ENCODE data around the gene SCAANT1.

The SCAANT1 gene

GRCh38 chr3:63896332-63897030, 15.7 kb downstream of the SCAANT1 start:
- no peak for DNase-seq

- no peak for DNase-seq
These were observed 16.6 kb downstream of the SCAANT1 start for GRCh38 chr3:63895422-63896189.

GRCh38 chr3:63892773-63893352, 19.3 kb downstream of the SCAANT1 start:
- DNase-seq: no peak

- DNase-seq: no peak
These were observed 20.7 kb downstream of the SCAANT1 start for GRCh38 chr3:63891518-63891917.

- no peak for DNase-seq
These were observed 25.3 kb downstream of the SCAANT1 start for GRCh38 chr3:63886858-63887257.

GRCh38 chr3:63880653-63881052, 31.5 kb downstream of the SCAANT1 start:
- no peak for DNase-seq

- no peak for DNase-seq
These were observed 33.7 kb downstream of the SCAANT1 start for GRCh38 chr3:63878394-63879060.

GRCh38 chr3:63877737-63878393, 34.3 kb downstream of the SCAANT1 start:
- DNase-seq: no peak

GRCh38 chr3:63876260-63876659, 35.9 kb downstream of the SCAANT1 start:
- DNase-seq: no peak

- no peak for DNase-seq
These were observed 36.7 kb downstream of the SCAANT1 start for GRCh38 chr3:63875510-63875909.

- DNase-seq: no peak
These were observed 37.4 kb downstream of the SCAANT1 start for GRCh38 chr3:63874769-63875168.

GRCh38 chr3:63872135-63872924, 39.9 kb downstream of the SCAANT1 start:
- DNase-seq: no peak

- no peak for DNase-seq
These were observed 41.6 kb downstream of the SCAANT1 start for GRCh38 chr3:63870615-63871005.

- DNase-seq: no peak
These were observed 42.1 kb downstream of the SCAANT1 start for GRCh38 chr3:63869940-63870614.

- DNase-seq: no peak
These were observed 45.0 kb downstream of the SCAANT1 start for GRCh38 chr3:63867225-63867624.

- no peak for DNase-seq
These were observed 47.2 kb downstream of the SCAANT1 start for GRCh38 chr3:63864965-63865327.

- DNase-seq: peak; percentile 36
These were observed 47.9 kb downstream of the SCAANT1 start for GRCh38 chr3:63864008-63864964.

GRCh38 chr3:63863150-63864007, 48.8 kb downstream of the SCAANT1 start, which contains the start of the genes ATXN7 and THOC7:
Gene ATXN7, plus strand, starts transcription at chr3:63863867. Its CDS starts 48,732 bp downstream, at chr3:63912599.
Gene THOC7, minus strand, starts transcription at chr3:63863805. Its CDS starts 15 bp downstream, at chr3:63863790.
- DNase-seq: peak; percentile 59

- DNase-seq: peak; percentile 15
These were observed 49.4 kb downstream of the SCAANT1 start for GRCh38 chr3:63862804-63863149.
